HEK293 (cell line): ENCODE measurements around the gene EPN2.

Source experiments
- CTCF ChIA-PET: fragments of 350-600 bp; formaldehyde crosslinking; extraction: SDS; loops from one replicate; lab custom pipeline; 2021; ENCODE audit warnings: antibody characterized with exemption; lab: Yijun Ruan, JAX
- POLR2A ChIA-PET: fragments of 300-600 bp; formaldehyde crosslinking; extraction: SDS; loops from one replicate; lab custom pipeline; 2020; ENCODE audit warnings: antibody characterized with exemption, inconsistent platforms; lab: Yijun Ruan, JAX
- H3K27ac ChIP-seq: fragments of 200-500 bp; sonication (Bioruptor generic); 2 replicates; pipeline ENCODE4 v1.5.1; 2014; ENCODE audit warnings: low read depth, low read length, control low read depth, inconsistent platforms; ENCODE audit errors: extremely low read depth
- H3K36me3 ChIP-seq, 2 experiments: fragments of 200-500 bp in 1 of 2; sonication (Bioruptor generic) in 1 of 2; 1 replicate in 1 of 2; 2 replicates in 1 of 2; pipeline ENCODE4 v1.5.1; 2014 to 2017; ENCODE audit warnings: inconsistent platforms in 2 of 2, low read length in 2 of 2; ENCODE audit not compliant: control insufficient read depth in 2 of 2, insufficient read depth in 1 of 2
- H3K4me1 ChIP-seq: fragments of 200-500 bp; sonication (Bioruptor generic); 2 replicates; pipeline ENCODE4 v1.5.1; 2014; ENCODE audit warnings: mild to moderate bottlenecking, low read length, inconsistent platforms; ENCODE audit not compliant: control insufficient read depth, insufficient read depth
- H3K4me3 ChIP-seq: 2 replicates; pipeline ENCODE4 v1.5.1; 2011; ENCODE audit warnings: low read depth, mild to moderate bottlenecking, control low read depth, low read length, moderate library complexity
- H3K9me3 ChIP-seq: fragments of 200-500 bp; sonication (Bioruptor generic); 2 replicates; pipeline ENCODE4 v1.5.1; 2014; ENCODE audit warnings: low read depth, low read length, inconsistent platforms; ENCODE audit not compliant: control insufficient read depth, insufficient read depth
- FEZF1 ChIP-seq: fragments of 450-650 bp; formaldehyde crosslinking; IDR thresholded peaks from 2 replicates; pipeline ENCODE4 v1.5.1; 2016; ENCODE audit warnings: missing biosample characterization, missing genetic modification characterization
- GLIS1 ChIP-seq: fragments of 450-650 bp; formaldehyde crosslinking; IDR thresholded peaks from 2 replicates; pipeline ENCODE4 v1.5.1; 2016; ENCODE audit warnings: missing biosample characterization, missing genetic modification characterization
- HIC1 ChIP-seq: fragments of 450-650 bp; formaldehyde crosslinking; IDR thresholded peaks from 2 replicates; pipeline ENCODE4 v1.5.1; 2016; ENCODE audit warnings: missing biosample characterization, missing genetic modification characterization
- KLF9 ChIP-seq: fragments of 450-650 bp; formaldehyde crosslinking; IDR thresholded peaks from 2 replicates; pipeline ENCODE4 v1.5.1; 2016; ENCODE audit warnings: missing biosample characterization, missing genetic modification characterization, low read depth
- MEIS1 ChIP-seq: sonication (generic); formaldehyde crosslinking; IDR thresholded peaks from 2 replicates; pipeline ENCODE4 v1.8.1; 2022; ENCODE audit warnings: missing genetic modification reagents, mild to moderate bottlenecking, borderline replicate concordance
- OSR2 ChIP-seq: fragments of 450-650 bp; formaldehyde crosslinking; IDR thresholded peaks from 2 replicates; pipeline ENCODE4 v1.5.1; 2016; ENCODE audit warnings: missing biosample characterization, missing genetic modification characterization
- PATZ1 ChIP-seq: fragments of 450-650 bp; formaldehyde crosslinking; IDR thresholded peaks from 2 replicates; pipeline ENCODE4 v1.5.1; 2016; ENCODE audit warnings: missing biosample characterization, missing genetic modification characterization
- SCRT2 ChIP-seq: fragments of 450-650 bp; formaldehyde crosslinking; IDR thresholded peaks from 2 replicates; pipeline ENCODE4 v1.5.1; 2016; ENCODE audit warnings: missing biosample characterization, missing genetic modification characterization
- SP3 ChIP-seq: fragments of 450-650 bp; formaldehyde crosslinking; IDR thresholded peaks from 2 replicates; pipeline ENCODE4 v1.5.1; 2016; ENCODE audit warnings: missing biosample characterization, missing genetic modification characterization
- WT1 ChIP-seq: fragments of 450-650 bp; formaldehyde crosslinking; IDR thresholded peaks from 2 replicates; pipeline ENCODE4 v1.5.1; 2016; ENCODE audit warnings: missing biosample characterization, missing genetic modification characterization
- ZNF157 ChIP-seq: fragments of 450-650 bp; formaldehyde crosslinking; IDR thresholded peaks from 2 replicates; pipeline ENCODE4 v1.5.1; 2016; ENCODE audit warnings: missing biosample characterization, missing genetic modification characterization
- ZNF335 ChIP-seq: fragments of 450-650 bp; formaldehyde crosslinking; conservative IDR thresholded peaks from 2 replicates; pipeline ENCODE4 v1.5.1; 2016; ENCODE audit warnings: missing biosample characterization, missing genetic modification characterization
- ZNF341 ChIP-seq: fragments of 450-650 bp; formaldehyde crosslinking; IDR thresholded peaks from 2 replicates; pipeline ENCODE4; 2016; ENCODE audit warnings: low read depth, missing biosample characterization, missing genetic modification characterization
- ZNF423 ChIP-seq: fragments of 450-650 bp; formaldehyde crosslinking; IDR thresholded peaks from 2 replicates; pipeline ENCODE4 v1.5.1; 2016; ENCODE audit warnings: missing biosample characterization, missing genetic modification characterization
- ZNF488 ChIP-seq: fragments of 450-650 bp; formaldehyde crosslinking; IDR thresholded peaks from 2 replicates; pipeline ENCODE4 v1.5.1; 2016; ENCODE audit warnings: missing biosample characterization, missing genetic modification characterization
- ZNF558 ChIP-seq: fragments of 450-650 bp; formaldehyde crosslinking; IDR thresholded peaks from 2 replicates; pipeline ENCODE4 v1.5.1; 2016; ENCODE audit warnings: missing biosample characterization, missing genetic modification characterization
- ZNF596 ChIP-seq: fragments of 450-650 bp; IDR thresholded peaks from 2 replicates; pipeline ENCODE4 v1.5.0; 2018; ENCODE audit warnings: missing biosample characterization, mild to moderate bottlenecking, missing genetic modification characterization, moderate library complexity
- ZNF626 ChIP-seq: fragments of 450-650 bp; sonication (Bioruptor Pico); formaldehyde crosslinking; IDR thresholded peaks from 2 replicates; pipeline ENCODE4 v1.5.1; 2018; ENCODE audit warnings: missing biosample characterization, missing genetic modification characterization, inconsistent platforms
- ZNF629 ChIP-seq: fragments of 450-650 bp; formaldehyde crosslinking; IDR thresholded peaks from 2 replicates; pipeline ENCODE4 v1.5.1; 2017; ENCODE audit warnings: missing biosample characterization, missing genetic modification characterization
- ZNF654 ChIP-seq: fragments of 450-650 bp; formaldehyde crosslinking; IDR thresholded peaks from 2 replicates; pipeline ENCODE4 v1.5.1; 2016; ENCODE audit warnings: low read depth, missing biosample characterization, missing genetic modification characterization
- ZNF692 ChIP-seq: fragments of 450-650 bp; formaldehyde crosslinking; IDR thresholded peaks from 2 replicates; pipeline ENCODE4 v1.5.1; 2016; ENCODE audit warnings: missing biosample characterization, missing genetic modification characterization
- ZNF776 ChIP-seq: fragments of 450-650 bp; formaldehyde crosslinking; IDR thresholded peaks from 2 replicates; pipeline ENCODE4 v1.5.0; 2017; ENCODE audit warnings: missing biosample characterization, missing genetic modification characterization, borderline replicate concordance
- ZNF785 ChIP-seq: fragments of 450-650 bp; formaldehyde crosslinking; IDR thresholded peaks from 2 replicates; pipeline ENCODE4 v1.5.1; 2016; ENCODE audit warnings: missing biosample characterization, missing genetic modification characterization
- ZNF843 ChIP-seq: fragments of 450-650 bp; formaldehyde crosslinking; IDR thresholded peaks from 2 replicates; pipeline ENCODE4 v1.5.1; 2016; ENCODE audit warnings: missing biosample characterization, missing genetic modification characterization
- ZSCAN16 ChIP-seq: fragments of 450-650 bp; formaldehyde crosslinking; IDR thresholded peaks from 2 replicates; pipeline ENCODE4 v1.5.1; 2016; ENCODE audit warnings: missing biosample characterization, missing genetic modification characterization
- ZSCAN30 ChIP-seq: fragments of 450-650 bp; IDR thresholded peaks from 2 replicates; pipeline ENCODE4 v1.5.1; 2018; ENCODE audit warnings: missing biosample characterization, mild to moderate bottlenecking, missing genetic modification characterization, moderate library complexity

EPN2 gene

GRCh38 chr17:19315104-19315503, 77.9 kb downstream of the EPN2 start (continued):
- TF ChIP-seq ZNF776 (tag by site-specific recombination) (no peak), ZSCAN16 (tag by site-specific recombination) (no peak), MEIS1 (CRISPR knock-in tag) (no peak), ZNF423 (no peak)
- TF ChIP-seq, all 188 proteins: peak for 0

GRCh38 chr17:19316761-19317358, 79.7 kb downstream of the EPN2 start:
- ChIA-PET CTCF (interaction anchor here (0.6 to 2.1 kb wide), 8 partner anchors 10 to 449 kb away, joined by 3 to 8 read pairs (median 4); partner anchors contain the start of gene B9D1), POLR2A (no interaction called here)
- H3K4me3 ChIP-seq, result no peak overlapping the region
- peaks cover 0 to 36% of the 10 kb centered on the region in 2 experiments; a peak in 1 of 3 replicates for H3K36me3 ChIP-seq
- H3K4me1 ChIP-seq, result peaks cover 13% of the 10 kb centered on the region
- H3K9me3 ChIP-seq, result no peaks in the 10 kb centered on the region
- H3K27ac ChIP-seq, result 0 out of 2 replicates have a peak overlapping the region, but pooled peaks have one; percentile 32
- 0 out of 2 replicates have a peak, but pooled peaks have one; percentile 13 for TF ChIP-seq ZNF335 (tag by site-specific recombination)
- TF ChIP-seq ZNF488 (tag by site-specific recombination), result no peak
- TF ChIP-seq GLIS1 (tag by site-specific recombination), result no peak
- no peak for TF ChIP-seq ZNF785 (tag by site-specific recombination)
- TF ChIP-seq FEZF1 (tag by site-specific recombination), result no peak

- CTCF ChIA-PET, result interaction anchor here (0.7 to 2.1 kb wide), 7 partner anchors 8 to 130 kb away, joined by 3 to 8 read pairs (median 5); partner anchors contain the start of gene B9D1
- POLR2A ChIA-PET, result no interaction called here
- TF ChIP-seq KLF9 (tag by site-specific recombination) (peak; percentile 45; the same call in 1 of the 2 replicates), ZNF692 (tag by site-specific recombination) (peak; percentile 84), OSR2 (tag by site-specific recombination) (peak; percentile 95), SCRT2 (tag by site-specific recombination) (peak; percentile 95), SP3 (peak; percentile 66), ZNF654 (tag by site-specific recombination) (peak; percentile 73), PATZ1 (tag by site-specific recombination) (peak; percentile 34; the same call in 1 of the 2 replicates), ZNF843 (no peak), HIC1 (tag by site-specific recombination) (no peak), ZNF558 (tag by site-specific recombination) (no peak), ZNF157 (tag by site-specific recombination) (no peak), WT1 (peak; percentile 74), ZNF626 (tag by site-specific recombination) (no peak), ZNF596 (tag by site-specific recombination) (no peak), ZNF629 (peak; percentile 75), ZNF341 (tag by site-specific recombination) (peak; percentile 87), ZSCAN30 (tag by site-specific recombination) (peak; percentile 60; the same call in 1 of the 2 replicates)
Observed at GRCh38 chr17:19317359-19318095, 80.4 kb downstream of the EPN2 start.

More at GRCh38 chr17:19317359-19318095, 80.4 kb downstream of the EPN2 start:
- no peak overlapping the region for H3K4me3 ChIP-seq
- H3K9me3 ChIP-seq, result no peaks in the 10 kb centered on the region
- peaks cover 0 to 32% of the 10 kb centered on the region in 2 experiments; a peak in 1 of 3 replicates for H3K36me3 ChIP-seq
- peak overlapping the region; percentile 32; the same call in 1 of the 2 replicates for H3K27ac ChIP-seq
- peaks cover 13% of the 10 kb centered on the region for H3K4me1 ChIP-seq
